ENCODE data around the gene PSMG3. TPM values are rescaled to one million over a fixed set of nuclear protein-coding genes. Genes with fewer than 3 reads are reported as not detected.

The PSMG3 gene
- total RNA-seq, 1 donor from 2014 or later: 34.1 TPM

DNA sequence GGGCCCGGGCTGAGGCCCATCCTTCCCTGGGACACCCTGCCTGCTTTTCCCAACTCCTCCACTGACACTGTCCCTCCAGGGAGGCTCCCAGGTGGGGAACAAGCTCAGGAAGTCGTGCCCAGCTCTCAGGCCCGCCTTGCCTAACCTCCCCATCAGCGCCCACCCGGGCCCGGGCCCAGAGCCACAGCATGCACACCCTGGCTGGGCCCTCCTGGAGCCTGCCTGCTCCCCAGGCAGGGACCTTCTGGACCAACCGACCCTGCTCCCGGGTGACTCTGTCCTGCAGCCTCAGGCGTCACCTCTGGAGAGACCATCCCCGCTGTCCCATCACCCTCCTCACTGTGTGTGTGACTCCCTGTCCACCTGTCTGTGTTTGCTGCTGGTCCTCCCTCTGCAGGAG is 12.1 kb downstream of the PSMG3 start:
- Histone ChIP-seq H3K36me3 (no peaks in the 10 kb centered on the region), H3K4me3 (no peak overlapping the region), H3K27ac (no peak overlapping the region), H3K27me3 (no peaks in the 10 kb centered on the region), H3K9me3 (no peaks in the 10 kb centered on the region), H3K4me1 (peaks cover 0 to 10% of the 10 kb centered on the region in 2 donors)
- TF ChIP-seq, protein P1, sequence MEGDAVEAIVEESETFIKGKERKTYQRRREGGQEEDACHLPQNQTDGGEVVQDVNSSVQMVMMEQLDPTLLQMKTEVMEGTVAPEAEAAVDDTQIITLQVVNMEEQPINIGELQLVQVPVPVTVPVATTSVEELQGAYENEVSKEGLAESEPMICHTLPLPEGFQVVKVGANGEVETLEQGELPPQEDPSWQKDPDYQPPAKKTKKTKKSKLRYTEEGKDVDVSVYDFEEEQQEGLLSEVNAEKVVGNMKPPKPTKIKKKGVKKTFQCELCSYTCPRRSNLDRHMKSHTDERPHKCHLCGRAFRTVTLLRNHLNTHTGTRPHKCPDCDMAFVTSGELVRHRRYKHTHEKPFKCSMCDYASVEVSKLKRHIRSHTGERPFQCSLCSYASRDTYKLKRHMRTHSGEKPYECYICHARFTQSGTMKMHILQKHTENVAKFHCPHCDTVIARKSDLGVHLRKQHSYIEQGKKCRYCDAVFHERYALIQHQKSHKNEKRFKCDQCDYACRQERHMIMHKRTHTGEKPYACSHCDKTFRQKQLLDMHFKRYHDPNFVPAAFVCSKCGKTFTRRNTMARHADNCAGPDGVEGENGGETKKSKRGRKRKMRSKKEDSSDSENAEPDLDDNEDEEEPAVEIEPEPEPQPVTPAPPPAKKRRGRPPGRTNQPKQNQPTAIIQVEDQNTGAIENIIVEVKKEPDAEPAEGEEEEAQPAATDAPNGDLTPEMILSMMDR (IDR thresholded peaks at IDR 0.05): no peak
- no peak for DNase-seq (ENCODE audit: low spot score in 2 of 2)
- intact Hi-C loops (cut with DNase I): no loop called here

- Histone ChIP-seq H3K27me3 (no peaks in the 10 kb centered on the region), H3K4me3 (no peak overlapping the region), H3K9me3 (no peaks in the 10 kb centered on the region), H3K36me3 (no peaks in the 10 kb centered on the region), H3K27ac (no peak overlapping the region), H3K4me1 (peaks cover 0 to 10% of the 10 kb centered on the region in 2 donors)
- TF ChIP-seq, protein P1 (IDR thresholded peaks at IDR 0.05): no peak
- no peak for DNase-seq (ENCODE audit: low spot score in 2 of 2)
- intact Hi-C loops (cut with DNase I): no loop called here
These were observed 12.8 kb downstream of the PSMG3 start for GRCh38 chr7:1557006-1557405.

- TF ChIP-seq, protein P1 (IDR thresholded peaks at IDR 0.05): no peak
- Histone ChIP-seq H3K9me3 (no peaks in the 10 kb centered on the region), H3K27me3 (no peaks in the 10 kb centered on the region), H3K27ac (no peak within 1 kb of the TSS), H3K4me3 (no peak within 1 kb of the TSS), H3K4me1 (peaks cover 0 to 10% of the 10 kb centered on the region in 2 donors), H3K36me3 (no peaks in the 10 kb centered on the region)
- DNase-seq (ENCODE audit: low spot score in 2 of 2): no peak
- intact Hi-C loops (cut with DNase I): no loop called here
These were observed 13.9 kb downstream of the PSMG3 start, which contains the start of gene TMEM184A for GRCh38 chr7:1555813-1556543. TSS of gene TMEM184A (minus strand) at chr7:1556205. CDS start at chr7:1555484, 721 bp downstream.

DNA sequence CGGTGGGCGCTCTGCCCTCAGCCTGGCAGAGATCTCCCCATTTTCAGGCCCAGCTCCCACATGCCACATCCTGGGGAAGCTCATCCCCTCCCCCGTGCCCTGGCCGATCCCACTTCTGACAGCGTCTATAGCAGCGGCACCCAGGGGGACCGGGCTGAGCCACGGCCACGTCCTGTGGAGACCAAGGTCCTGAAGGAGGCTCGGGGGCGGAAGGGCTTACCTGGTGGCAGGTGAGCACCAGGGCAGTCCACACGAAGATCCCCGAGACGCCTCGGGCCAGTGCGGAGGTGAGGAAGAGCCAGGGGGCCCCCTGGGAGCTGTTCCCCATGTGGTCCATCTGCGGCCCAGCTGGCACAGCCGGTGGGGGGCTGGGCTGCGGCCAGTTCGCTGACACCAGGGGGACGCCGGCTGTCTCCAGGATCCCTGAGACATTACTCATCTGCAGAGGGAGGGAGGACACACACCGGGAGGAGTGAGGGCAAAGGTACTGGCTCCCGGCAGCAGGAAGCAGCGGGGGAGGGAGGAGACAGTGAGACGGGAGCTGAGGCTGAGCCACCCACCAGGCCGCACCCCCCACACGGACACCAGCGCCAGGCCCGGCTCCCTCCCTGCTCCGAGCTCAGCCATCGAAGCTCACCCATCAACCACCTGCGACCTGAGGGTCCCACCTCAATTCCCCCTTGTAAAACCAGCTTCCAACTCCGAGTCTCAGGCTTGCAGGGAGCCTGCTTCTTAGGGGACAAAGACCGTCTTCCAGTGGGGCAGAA is 14.6 kb downstream of the PSMG3 start:
- Histone ChIP-seq H3K9me3 (no peaks in the 10 kb centered on the region), H3K36me3 (no peaks in the 10 kb centered on the region), H3K27ac (no peak overlapping the region), H3K4me1 (peaks cover 0 to 10% of the 10 kb centered on the region in 2 donors), H3K4me3 (no peak overlapping the region), H3K27me3 (no peaks in the 10 kb centered on the region)
- intact Hi-C loops (cut with DNase I): no loop called here
- TF ChIP-seq, protein P1 (IDR thresholded peaks at IDR 0.05): no peak
- DNase-seq (ENCODE audit: low spot score in 2 of 2): no peak

GRCh38 chr7:1554333-1555045 is 15.3 kb downstream of the PSMG3 start:
- Histone ChIP-seq H3K4me1 (peaks cover 0 to 10% of the 10 kb centered on the region in 2 donors), H3K36me3 (no peaks in the 10 kb centered on the region), H3K27ac (no peak overlapping the region), H3K4me3 (no peak overlapping the region), H3K27me3 (no peaks in the 10 kb centered on the region), H3K9me3 (no peaks in the 10 kb centered on the region)
- TF ChIP-seq, protein P1 (IDR thresholded peaks at IDR 0.05): no peak
- intact Hi-C loops (cut with DNase I): no loop called here
- no peak for DNase-seq (ENCODE audit: low spot score in 2 of 2)
